ENCODE measurements around the gene RIC8A. TPM values are rescaled to one million over a fixed set of nuclear protein-coding genes. Genes with fewer than 3 reads are reported as not detected.

The RIC8A gene
- total RNA-seq, 1 experiment from 2014 or later = 176 TPM

DNA sequence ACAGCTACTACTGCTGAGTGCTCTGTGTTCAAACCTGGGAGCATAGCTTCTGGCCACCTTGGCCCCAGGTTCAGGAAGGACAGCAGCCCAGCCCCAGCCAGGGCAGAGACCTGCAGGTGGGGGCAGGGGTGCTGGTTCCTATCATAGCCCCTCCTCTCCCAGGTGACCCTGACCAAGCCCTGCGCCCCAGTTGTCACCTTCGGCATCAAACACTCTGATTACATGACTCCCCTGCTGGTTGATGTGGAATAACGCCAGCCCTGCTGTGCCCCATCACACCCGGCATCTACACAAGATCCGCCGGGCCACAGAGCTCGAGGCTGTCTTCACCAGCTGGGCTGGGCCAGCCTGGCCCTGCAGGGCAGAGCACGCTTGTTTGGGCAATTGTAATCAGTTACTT, 7.7 kb upstream of the RIC8A start:
- peak in 1 of 2 experiments; percentile 35 for DNase-seq (ENCODE audit: low read depth in 1 of 2, low spot score in 2 of 2)
- Histone ChIP-seq H3K4me1 (replicated peaks) (no peaks in the 10 kb centered on the region), H3K27me3 (replicated peaks) (no peaks in the 10 kb centered on the region), H3K36me3 (peaks cover 34% of the 10 kb centered on the region), H3K9me3 (replicated peaks) (no peaks in the 10 kb centered on the region), H3K27ac (no peak overlapping the region), H3K4me3 (no peak overlapping the region)

DNA sequence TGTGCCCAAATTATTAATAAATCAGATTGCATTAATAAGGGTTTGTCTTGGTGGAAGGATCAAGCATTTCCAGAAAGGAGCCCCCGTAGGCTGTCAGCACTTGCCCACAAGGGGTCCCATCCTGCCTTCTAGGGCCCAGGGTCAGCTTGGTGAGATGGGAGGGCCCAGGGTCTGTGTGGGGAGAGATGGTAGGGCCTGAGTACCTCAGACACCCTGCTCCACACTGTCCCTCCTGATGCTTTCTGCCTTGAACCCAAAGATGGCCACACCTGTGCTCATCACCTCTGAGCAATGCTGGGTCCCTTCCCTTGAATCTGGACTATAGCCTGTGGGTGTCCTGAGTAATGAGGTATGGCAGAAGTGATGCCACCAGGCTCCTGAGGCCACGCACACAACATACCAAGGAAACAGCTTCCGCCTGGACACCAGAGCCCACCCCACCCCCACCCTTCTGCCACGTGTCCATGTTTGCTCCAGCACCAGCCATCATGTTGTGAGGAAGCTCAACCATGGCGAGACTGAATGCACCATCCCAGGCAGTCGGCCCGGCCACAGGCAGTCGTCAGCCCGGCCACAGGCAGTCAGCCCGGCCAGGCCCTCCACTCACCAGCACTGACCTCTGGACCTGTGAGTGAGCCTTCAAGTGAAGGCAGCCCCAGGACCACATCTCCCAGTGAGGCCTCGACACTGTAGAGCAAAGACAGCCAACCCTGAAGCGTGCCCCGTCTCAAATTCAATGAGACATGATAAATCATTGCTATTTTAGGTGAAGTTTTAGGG, 7.1 kb upstream of the RIC8A start:
- Histone ChIP-seq H3K4me1 (replicated peaks) (no peaks in the 10 kb centered on the region), H3K27ac (no peak overlapping the region), H3K9me3 (replicated peaks) (no peaks in the 10 kb centered on the region), H3K36me3 (peaks cover 40% of the 10 kb centered on the region), H3K27me3 (replicated peaks) (no peaks in the 10 kb centered on the region), H3K4me3 (no peak overlapping the region)
- DNase-seq (ENCODE audit: low read depth in 1 of 2, low spot score in 2 of 2) = no peak

DNA sequence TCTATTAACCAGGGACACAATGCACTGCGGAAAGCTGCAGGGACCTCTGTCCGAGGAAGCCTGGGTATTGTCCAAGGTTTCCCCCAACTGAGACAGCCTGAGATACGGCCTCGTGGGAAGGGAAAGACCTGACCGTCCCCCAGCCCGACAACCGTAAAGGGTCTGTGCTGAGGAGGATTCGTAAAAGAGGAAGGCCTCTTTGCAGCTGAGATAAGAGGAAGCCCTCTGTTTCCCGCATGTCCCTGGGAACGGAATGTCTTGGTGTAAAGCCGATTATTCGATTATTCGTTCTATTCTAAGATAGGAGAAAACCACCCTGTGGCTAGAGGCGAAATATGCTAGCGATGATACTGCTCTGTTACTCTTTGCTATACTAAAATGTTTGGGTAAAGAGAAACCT, 5.5 kb upstream of the RIC8A start:
- Histone ChIP-seq H3K9me3 (replicated peaks) (no peaks in the 10 kb centered on the region), H3K36me3 (peaks cover 56% of the 10 kb centered on the region), H3K27me3 (replicated peaks) (no peaks in the 10 kb centered on the region), H3K4me3 (no peak overlapping the region), H3K27ac (no peak overlapping the region), H3K4me1 (replicated peaks) (peaks cover 9% of the 10 kb centered on the region)
- DNase-seq (ENCODE audit: low read depth in 1 of 2, low spot score in 2 of 2) = peak in 1 of 2 experiments; percentile 14

DNA sequence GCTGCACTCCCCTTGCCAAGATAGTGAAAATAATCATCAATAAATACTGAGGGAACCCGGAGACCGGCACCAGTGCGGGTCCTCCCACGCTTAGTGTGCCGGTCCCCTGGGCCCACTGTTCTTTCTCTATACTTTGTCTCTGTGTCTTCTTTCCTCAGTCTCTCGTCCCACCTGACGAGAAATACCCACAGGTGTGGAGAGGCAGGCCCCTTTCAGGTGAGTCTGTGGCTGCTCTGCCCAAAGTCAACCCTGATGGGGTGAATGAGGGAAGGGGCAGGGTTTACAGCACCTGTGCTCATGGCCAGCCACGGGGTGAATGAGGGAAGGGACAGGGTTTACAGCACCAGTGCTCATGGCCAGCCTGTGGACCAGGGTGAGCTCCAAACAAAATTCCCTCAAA, 5.0 kb upstream of the RIC8A start:
- Histone ChIP-seq H3K27me3 (replicated peaks) (no peaks in the 10 kb centered on the region), H3K36me3 (peaks cover 57% of the 10 kb centered on the region), H3K4me1 (replicated peaks) (peaks cover 9% of the 10 kb centered on the region), H3K4me3 (no peak overlapping the region), H3K9me3 (replicated peaks) (no peaks in the 10 kb centered on the region), H3K27ac (no peak overlapping the region)
- DNase-seq (ENCODE audit: low read depth in 1 of 2, low spot score in 2 of 2) = no peak

DNA sequence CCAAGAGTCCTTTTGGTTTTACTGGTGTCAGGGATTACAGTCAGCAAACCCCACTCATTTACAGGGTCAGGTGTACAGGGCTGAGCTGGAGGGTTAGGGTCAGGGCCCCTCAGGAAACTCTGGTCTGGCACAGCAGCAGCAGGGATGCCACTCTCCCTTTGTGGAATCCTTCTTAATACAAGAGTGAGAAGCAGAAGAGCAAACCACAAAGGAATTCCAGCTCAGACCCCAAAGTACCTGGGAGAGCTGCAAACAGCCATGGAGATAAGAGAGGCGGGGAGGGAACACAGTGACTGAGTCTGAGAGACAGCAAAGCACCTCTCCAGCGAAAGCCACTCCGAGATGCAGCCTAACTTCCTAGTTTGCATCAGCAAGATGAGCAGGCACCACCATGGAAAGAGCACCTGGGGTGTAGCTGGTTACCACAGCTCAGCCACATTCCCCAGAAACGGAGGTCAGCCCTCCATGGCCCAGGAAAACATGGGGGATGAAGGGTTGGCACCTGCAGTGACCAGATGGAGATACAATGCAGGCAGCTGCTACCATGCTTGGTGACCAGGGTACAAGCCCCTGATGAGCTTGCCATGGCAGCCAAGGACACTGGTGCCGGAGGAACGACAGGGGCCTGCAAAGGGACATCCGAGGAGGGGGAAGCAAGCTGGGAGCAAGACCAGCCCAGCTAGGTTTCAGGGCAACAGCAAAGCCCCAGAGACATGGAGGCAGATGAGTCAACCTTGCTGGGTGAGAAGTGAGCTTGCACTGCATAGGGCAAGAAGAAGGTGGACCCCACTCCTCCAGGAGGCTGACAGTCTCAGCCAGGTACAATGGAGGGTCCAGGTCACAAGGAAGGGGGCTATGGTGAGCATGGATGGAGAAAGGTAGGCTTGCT, 4.2 kb upstream of the RIC8A start:
- H3K4me1 ChIP-seq (replicated peaks) = peaks cover 9% of the 10 kb centered on the region
- H3K27ac ChIP-seq = no peak overlapping the region
- peaks cover 60% of the 10 kb centered on the region for H3K36me3 ChIP-seq
- H3K4me3 ChIP-seq = no peak overlapping the region
- no peaks in the 10 kb centered on the region for H3K27me3 ChIP-seq (replicated peaks)
- no peaks in the 10 kb centered on the region for H3K9me3 ChIP-seq (replicated peaks)
- no peak for DNase-seq (ENCODE audit: low read depth in 1 of 2, low spot score in 2 of 2)

DNA sequence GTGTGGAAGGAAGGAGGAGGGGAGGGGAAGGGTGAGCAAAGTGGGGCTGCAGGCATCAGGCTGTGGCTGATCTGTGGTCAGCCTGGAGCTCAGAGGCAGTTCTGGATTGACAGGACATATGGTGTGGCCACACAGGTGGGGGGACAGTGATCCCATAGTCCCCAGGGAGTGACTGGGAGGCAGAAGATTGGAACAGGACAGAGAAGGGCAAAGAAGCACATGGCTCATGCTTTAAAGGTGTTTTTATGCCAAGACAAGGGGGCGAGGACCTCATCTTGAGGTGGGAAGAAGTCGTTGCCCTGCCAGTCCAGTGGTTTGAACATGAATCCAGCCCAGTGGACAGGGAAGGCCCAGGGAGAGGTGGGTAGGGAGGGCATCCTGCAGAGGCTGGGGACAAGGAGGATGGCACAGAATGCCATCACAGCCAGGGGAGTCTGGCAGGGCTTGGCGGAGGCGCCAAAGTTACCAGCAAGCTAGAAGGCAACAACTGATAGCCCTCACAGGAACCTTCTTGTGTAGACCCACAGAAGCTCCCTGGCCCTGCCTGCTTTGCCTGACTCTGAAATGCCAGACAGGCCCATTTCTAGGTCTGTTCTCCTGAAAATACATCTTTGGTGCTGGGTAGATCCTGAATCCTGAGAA, 3.4 kb upstream of the RIC8A start:
- H3K27ac ChIP-seq = no peak overlapping the region
- peaks cover 62% of the 10 kb centered on the region for H3K36me3 ChIP-seq
- H3K4me3 ChIP-seq = no peak overlapping the region
- peaks cover 10% of the 10 kb centered on the region for H3K4me1 ChIP-seq (replicated peaks)
- no peak for DNase-seq (ENCODE audit: low read depth in 1 of 2, low spot score in 2 of 2)
- no peaks in the 10 kb centered on the region for H3K27me3 ChIP-seq (replicated peaks)
- no peaks in the 10 kb centered on the region for H3K9me3 ChIP-seq (replicated peaks)

DNA sequence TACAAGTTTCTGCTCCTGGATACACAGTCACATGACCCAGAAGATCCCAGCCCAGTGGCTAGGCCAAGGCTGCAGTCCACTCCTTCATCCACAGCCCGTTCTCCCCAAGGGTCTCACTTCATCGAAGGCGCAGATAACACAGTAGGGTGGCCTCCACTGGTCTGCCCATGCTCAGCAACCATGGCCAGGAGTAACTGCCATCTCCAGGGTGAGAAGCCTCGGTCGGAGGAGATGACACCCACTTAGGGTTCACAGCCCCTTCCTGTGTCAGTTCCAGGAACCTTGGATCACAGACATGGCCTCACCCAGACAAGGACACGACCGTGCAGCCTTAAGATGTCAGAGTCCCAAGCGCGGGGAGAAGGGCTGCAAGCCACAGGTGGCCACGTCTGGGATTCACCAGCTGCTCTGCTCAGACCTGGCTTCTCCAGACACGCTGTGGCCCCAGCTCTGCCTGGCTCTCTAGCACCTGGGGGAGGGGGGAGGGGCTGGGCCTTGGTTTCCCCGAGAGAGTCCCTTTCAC, 2.9 kb upstream of the RIC8A start:
- Histone ChIP-seq H3K36me3 (peaks cover 68% of the 10 kb centered on the region), H3K27ac (no peak overlapping the region), H3K4me1 (replicated peaks) (peaks cover 16% of the 10 kb centered on the region), H3K27me3 (replicated peaks) (no peaks in the 10 kb centered on the region), H3K9me3 (replicated peaks) (no peaks in the 10 kb centered on the region), H3K4me3 (no peak overlapping the region)
- peak in 1 of 2 experiments; percentile 32 for DNase-seq (ENCODE audit: low read depth in 1 of 2, low spot score in 2 of 2)

DNA sequence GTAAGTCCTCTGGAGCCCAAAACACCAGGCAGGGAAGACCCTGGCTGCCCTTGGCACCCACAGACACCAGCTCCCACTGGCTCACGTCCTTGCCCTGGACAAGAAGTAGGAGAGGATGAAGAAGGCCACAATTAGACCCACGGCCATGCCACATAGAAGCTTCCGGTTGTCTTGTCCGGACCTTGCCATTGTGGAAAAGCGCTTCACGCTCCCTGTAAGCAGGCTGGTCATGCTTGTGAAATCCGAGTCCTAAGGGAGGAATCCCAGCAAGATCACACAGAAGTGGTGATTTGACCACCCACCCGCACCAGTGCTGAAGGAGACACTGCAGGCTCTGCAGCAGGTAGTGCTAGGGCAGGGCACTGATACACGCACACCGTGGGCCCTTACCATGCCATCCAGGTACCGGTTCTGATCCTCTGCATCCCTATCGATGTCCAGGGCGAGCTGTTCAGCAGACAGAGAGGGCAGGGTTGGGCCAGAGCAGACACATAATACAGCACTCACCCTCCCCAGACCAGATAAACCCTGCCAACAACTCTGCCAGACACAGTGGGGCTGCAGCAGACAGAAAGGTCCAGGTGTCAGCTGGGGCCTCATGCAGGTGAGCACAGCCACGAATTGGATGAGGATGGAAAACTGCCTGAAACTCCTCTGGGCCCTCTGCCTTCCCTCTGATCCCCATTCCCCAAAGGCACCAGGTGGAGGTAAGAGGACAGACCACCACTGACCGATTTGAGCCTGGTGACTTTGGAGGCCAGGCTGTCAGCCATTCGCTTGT, 2.1 kb upstream of the RIC8A start:
- peaks cover 23% of the 10 kb centered on the region for H3K4me1 ChIP-seq (replicated peaks)
- no peaks in the 10 kb centered on the region for H3K9me3 ChIP-seq (replicated peaks)
- H3K27me3 ChIP-seq (replicated peaks) = no peaks in the 10 kb centered on the region
- H3K4me3 ChIP-seq = no peak overlapping the region
- DNase-seq (ENCODE audit: low read depth in 1 of 2, low spot score in 2 of 2) = no peak
- peaks cover 76% of the 10 kb centered on the region for H3K36me3 ChIP-seq
- H3K27ac ChIP-seq = no peak overlapping the region

DNA sequence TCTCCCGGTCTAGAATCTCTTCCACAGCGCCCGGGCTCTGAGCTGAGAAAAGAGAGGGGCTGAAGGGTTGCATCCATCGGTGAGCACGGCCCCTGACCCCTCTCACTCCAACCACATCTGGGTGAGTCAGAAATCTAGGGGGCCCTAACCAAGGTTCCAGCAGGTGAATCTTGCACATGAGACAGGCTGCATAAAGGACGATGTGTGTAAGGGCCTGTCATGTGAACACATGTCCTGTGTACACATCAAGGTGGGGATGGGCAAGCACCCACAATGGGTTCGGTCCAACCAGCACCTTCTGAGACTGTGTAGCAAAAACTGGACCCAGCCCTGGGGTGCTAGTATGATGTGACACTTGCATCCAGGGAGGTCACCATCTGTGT, 1.5 kb upstream of the RIC8A start:
- Histone ChIP-seq H3K4me1 (replicated peaks) (peaks cover 29% of the 10 kb centered on the region), H3K27me3 (replicated peaks) (no peaks in the 10 kb centered on the region), H3K9me3 (replicated peaks) (no peaks in the 10 kb centered on the region), H3K4me3 (peak overlapping the region; percentile 87), H3K27ac (no peak overlapping the region), H3K36me3 (peaks cover 78% of the 10 kb centered on the region)
- DNase-seq (ENCODE audit: low read depth in 1 of 2, low spot score in 2 of 2) = peak in 1 of 2 experiments; percentile 43

DNA sequence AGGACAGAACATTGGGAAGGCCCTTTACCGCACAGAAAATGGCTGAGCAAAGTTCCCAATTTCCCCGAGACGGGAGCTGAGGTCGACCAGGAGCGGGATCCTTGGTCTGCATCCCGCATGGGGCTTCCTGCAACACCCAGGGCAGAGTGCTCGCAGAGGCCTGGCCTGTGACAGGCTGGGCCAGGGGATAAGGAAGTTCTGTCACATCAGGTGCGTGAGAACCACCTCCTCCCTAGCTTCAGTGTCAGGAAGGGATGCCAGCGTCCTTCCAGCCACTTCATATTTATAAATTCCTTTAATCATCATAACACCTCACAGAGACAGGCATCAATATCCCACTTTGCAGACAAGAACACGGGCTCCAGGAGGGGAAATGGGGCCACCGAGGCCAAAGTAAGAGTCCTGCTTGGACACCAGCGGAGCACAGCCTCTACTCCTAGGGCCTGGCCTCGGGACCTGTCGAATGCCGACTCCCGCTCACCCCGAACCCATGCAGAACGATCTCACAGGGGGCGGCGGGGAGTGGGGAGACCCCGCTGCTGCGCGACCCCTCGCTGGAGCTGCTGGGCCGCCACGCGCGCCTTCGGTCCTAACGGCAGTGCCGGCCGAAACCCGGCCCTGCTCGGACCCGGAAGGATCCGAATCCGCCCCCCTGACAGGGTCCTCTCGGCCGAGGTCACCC, 841 bp upstream of the RIC8A start:
- DNase-seq (ENCODE audit: low read depth in 1 of 2, low spot score in 2 of 2) = peak in 1 of 2 experiments; percentile 41
- no peaks in the 10 kb centered on the region for H3K9me3 ChIP-seq (replicated peaks)
- peak overlapping the region; percentile 90 for H3K27ac ChIP-seq
- peaks cover 32% of the 10 kb centered on the region for H3K4me1 ChIP-seq (replicated peaks)
- no peaks in the 10 kb centered on the region for H3K27me3 ChIP-seq (replicated peaks)
- H3K36me3 ChIP-seq = peaks cover 78% of the 10 kb centered on the region
- peak overlapping the region; percentile 87 for H3K4me3 ChIP-seq

DNA sequence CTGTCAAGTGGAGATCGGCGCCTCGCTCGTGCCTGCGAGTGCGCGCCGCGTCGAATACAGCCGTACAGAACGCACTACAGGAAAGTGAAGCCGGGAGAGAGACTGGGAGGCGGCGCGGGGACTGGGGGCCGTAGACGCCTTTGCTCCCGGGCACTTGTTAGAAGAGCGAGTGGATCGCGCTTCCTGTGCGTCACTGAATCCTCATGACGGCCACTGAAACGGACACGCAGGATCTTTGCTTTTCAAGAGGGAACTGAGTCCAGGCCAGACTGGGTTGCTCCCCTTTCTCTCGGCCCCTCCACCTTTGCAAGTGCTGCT, 314 bp downstream of the RIC8A start:
- H3K9me3 ChIP-seq (replicated peaks) = no peaks in the 10 kb centered on the region
- no peak for DNase-seq (ENCODE audit: low read depth in 1 of 2, low spot score in 2 of 2)
- H3K4me3 ChIP-seq = peak overlapping the region; percentile 87
- peak overlapping the region; percentile 90 for H3K27ac ChIP-seq
- H3K27me3 ChIP-seq (replicated peaks) = no peaks in the 10 kb centered on the region
- peaks cover 32% of the 10 kb centered on the region for H3K4me1 ChIP-seq (replicated peaks)
- H3K36me3 ChIP-seq = peaks cover 86% of the 10 kb centered on the region

DNA sequence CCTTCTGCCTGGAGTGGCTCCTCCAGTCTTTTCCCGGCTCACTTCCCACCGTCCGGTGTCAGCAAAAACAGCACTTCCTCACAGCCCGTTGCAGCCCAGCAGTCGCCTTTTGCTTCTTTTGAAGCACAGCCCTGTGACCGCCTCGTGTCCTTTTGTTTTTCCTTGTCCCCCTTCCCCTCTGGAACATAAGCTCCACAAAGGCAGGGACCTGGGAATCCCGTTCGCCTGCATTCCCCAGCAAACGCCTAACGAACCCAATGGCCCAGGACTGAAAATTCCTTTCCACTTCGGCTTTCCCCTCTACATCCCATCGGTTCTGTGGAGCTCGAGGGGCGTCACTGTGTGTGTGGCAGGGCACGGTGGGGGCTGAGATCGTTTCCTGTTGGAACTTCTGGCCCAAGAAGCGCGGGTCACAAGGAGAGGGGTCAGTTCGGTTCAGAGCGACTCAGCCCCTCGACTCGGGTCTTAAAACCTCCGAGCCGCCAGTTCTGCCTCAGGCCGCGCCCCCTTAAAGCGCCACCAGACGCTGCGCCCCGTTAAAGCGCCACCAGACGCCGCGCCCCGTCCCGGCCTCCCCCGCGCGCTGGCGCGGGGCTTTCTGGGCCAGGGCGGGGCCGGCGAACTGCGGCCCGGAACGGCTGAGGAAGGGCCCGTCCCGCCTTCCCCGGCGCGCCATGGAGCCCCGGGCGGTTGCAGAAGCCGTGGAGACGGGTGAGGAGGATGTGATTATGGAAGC, 841 bp downstream of the RIC8A start:
- no peaks in the 10 kb centered on the region for H3K9me3 ChIP-seq (replicated peaks)
- H3K4me1 ChIP-seq (replicated peaks) = peaks cover 32% of the 10 kb centered on the region
- H3K4me3 ChIP-seq = peak overlapping the region; percentile 87
- peak overlapping the region; percentile 90 for H3K27ac ChIP-seq
- DNase-seq (ENCODE audit: low read depth in 1 of 2, low spot score in 2 of 2) = peak; percentile 76 to 78
- H3K27me3 ChIP-seq (replicated peaks) = no peaks in the 10 kb centered on the region
- H3K36me3 ChIP-seq = peaks cover 86% of the 10 kb centered on the region
